ENCODE data around the gene CCDC85A. TPM values are rescaled to one million over a fixed set of nuclear protein-coding genes. Genes with fewer than 3 reads are reported as not detected.

CCDC85A gene
- total and polyA plus RNA-seq, 2 experiments from 2014 or later = 0.21 to 0.24 TPM

GRCh38 chr2:56167616-56168562 lies 15.9 kb upstream of the CCDC85A start:
- no peaks in the 10 kb centered on the region; the same call in 2 of the 3 replicates for H3K36me3 Mint-ChIP-seq (ENCODE audit: low read depth)
- H3K27me3 Mint-ChIP-seq (ENCODE audit: insufficient read depth, low read depth, poor library complexity) = peaks cover 6% of the 10 kb centered on the region

More at GRCh38 chr2:56167616-56168562, 15.9 kb upstream of the CCDC85A start:
- Histone ChIP-seq H2AFZ (no peak overlapping the region), H3K9me2 (ENCODE audit: insufficient read depth) (no peaks in the 10 kb centered on the region), H3K4me2 (no peak overlapping the region), H3F3A (replicated peaks; ENCODE audit: low read depth) (no peaks in the 10 kb centered on the region), H3K27ac (ENCODE audit: low read depth) (no peak overlapping the region), H4K20me1 (replicated peaks; ENCODE audit: insufficient read depth) (no peaks in the 10 kb centered on the region; the same call in none of the 2 replicates), H3K4me3 (no peak overlapping the region), H3K79me2 (replicated peaks; ENCODE audit: insufficient read depth) (no peaks in the 10 kb centered on the region), H3K36me3 (ENCODE audit: insufficient read depth) (no peaks in the 10 kb centered on the region), H3K27me3 (ENCODE audit: insufficient read depth) (no peaks in the 10 kb centered on the region), H3K4me1 (ENCODE audit: insufficient read depth) (no peaks in the 10 kb centered on the region)
- H3K9me3 Mint-ChIP-seq = peaks cover 3% of the 10 kb centered on the region; the same call in 1 of the 3 replicates
- ATAC-seq (no peak), DNase-seq (ENCODE audit: low spot score) (no peak)
- no peaks in the 10 kb centered on the region for H3K4me1 Mint-ChIP-seq
- H3K4me3 Mint-ChIP-seq = no peak overlapping the region
- H3K27ac Mint-ChIP-seq = no peak overlapping the region
- TF ChIP-seq REST (IDR thresholded peaks at IDR 0.05; ENCODE audit: unreplicated experiment) = no peak
- TF ChIP-seq JUNB (IDR thresholded peaks at IDR 0.05; ENCODE audit: unreplicated experiment) = no peak
- TF ChIP-seq CTCF (conservative IDR thresholded peaks at IDR 0.05; ENCODE audit: low read depth in 2 of 2) = no peak
- no peak for TF ChIP-seq POLR2AphosphoS5 (IDR thresholded peaks at IDR 0.05; ENCODE audit: low read depth)

All from GM23338 (cell line).